Upper lobe of left lung (tissue), 4 donors: ENCODE data around the gene FAM171A1.

ENCODE experiments used
- EP300 ChIP-seq, 4 donors: sonication (generic); formaldehyde crosslinking; IDR thresholded peaks; one replicate each; pipeline ENCODE4 v1.5.1; 2017; ENCODE audit warnings: antibody characterized with exemption in 4 of 4, control low read depth in 2 of 4
- POLR2A ChIP-seq, 4 donors: fragments of 450-650 bp; IDR thresholded peaks; one replicate each; pipeline ENCODE4 v1.5.1; 2016 to 2017; ENCODE audit warnings: antibody characterized with exemption in 4 of 4, mild to moderate bottlenecking in 2 of 4
- POLR2AphosphoS5 ChIP-seq, 2 donors: sonication (generic); formaldehyde crosslinking; IDR thresholded peaks; one replicate each; pipeline ENCODE4 v1.5.1; 2017; ENCODE audit warnings: antibody characterized with exemption in 2 of 2
- TF ChIP-seq, protein P1 (sequence below), 6 experiments: fragments of 450-650 bp in 4 of 6; fragments of 200-600 bp in 2 of 6; sonication (generic) in 2 of 6; IDR thresholded peaks; one replicate each; pipeline ENCODE4 v1.5.1; 2016 to 2019; ENCODE audit warnings: antibody characterized with exemption in 6 of 6

DNA sequence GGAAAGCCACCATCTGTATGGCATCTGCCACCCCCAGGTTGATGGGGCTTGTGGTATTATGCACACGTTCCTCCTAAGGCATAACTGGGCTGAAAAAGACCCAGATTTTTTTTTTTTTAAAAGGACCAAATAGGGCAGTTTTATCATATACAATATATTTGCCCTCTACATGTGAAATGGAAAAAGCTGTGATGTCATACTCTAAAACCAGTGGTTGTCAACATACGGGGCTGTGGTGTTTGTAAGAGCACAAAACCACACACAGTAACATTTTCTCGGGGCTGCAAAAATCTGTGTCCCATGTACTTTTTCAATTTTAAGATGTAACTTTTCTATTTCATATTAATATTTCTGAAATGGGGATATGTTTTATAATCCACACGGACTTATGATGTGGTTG is 34.9 kb downstream of the FAM171A1 start:
- TF ChIP-seq, protein P1, sequence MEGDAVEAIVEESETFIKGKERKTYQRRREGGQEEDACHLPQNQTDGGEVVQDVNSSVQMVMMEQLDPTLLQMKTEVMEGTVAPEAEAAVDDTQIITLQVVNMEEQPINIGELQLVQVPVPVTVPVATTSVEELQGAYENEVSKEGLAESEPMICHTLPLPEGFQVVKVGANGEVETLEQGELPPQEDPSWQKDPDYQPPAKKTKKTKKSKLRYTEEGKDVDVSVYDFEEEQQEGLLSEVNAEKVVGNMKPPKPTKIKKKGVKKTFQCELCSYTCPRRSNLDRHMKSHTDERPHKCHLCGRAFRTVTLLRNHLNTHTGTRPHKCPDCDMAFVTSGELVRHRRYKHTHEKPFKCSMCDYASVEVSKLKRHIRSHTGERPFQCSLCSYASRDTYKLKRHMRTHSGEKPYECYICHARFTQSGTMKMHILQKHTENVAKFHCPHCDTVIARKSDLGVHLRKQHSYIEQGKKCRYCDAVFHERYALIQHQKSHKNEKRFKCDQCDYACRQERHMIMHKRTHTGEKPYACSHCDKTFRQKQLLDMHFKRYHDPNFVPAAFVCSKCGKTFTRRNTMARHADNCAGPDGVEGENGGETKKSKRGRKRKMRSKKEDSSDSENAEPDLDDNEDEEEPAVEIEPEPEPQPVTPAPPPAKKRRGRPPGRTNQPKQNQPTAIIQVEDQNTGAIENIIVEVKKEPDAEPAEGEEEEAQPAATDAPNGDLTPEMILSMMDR (IDR thresholded peaks at IDR 0.05), result no peak
- no peak for TF ChIP-seq EP300 (IDR thresholded peaks at IDR 0.05)
- no peak for TF ChIP-seq POLR2A (IDR thresholded peaks at IDR 0.05)
- TF ChIP-seq POLR2AphosphoS5 (IDR thresholded peaks at IDR 0.05), result no peak
